Activated gamma-delta T cell (primary cell): ENCODE results near the gene ERRFI1.

Experiments
- DNase-seq: peaks from one replicate; lab custom pipeline; 2025; lab: John Stamatoyannopoulos, UW

ERRFI1 gene

DNA sequence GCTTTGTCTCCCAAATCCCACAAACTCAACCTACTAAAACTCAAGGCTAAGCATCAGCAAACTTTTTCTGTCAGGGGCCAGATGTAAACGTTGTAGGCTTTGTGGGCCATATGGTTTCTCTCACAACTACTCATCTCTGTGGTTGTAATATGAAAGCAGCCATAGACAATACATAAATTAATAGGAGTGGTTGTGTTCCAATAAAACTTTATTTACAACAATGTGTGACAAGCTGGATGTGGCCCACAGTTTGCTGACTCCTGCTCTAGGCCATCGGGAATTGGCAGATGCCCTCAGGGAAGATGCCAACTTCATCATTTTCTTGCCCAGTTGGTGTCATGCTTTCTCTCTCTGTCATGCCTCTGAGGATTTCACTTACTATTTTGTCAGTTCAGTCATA, 17.5 kb upstream of the ERRFI1 start:
- DNase-seq: no peak

DNA sequence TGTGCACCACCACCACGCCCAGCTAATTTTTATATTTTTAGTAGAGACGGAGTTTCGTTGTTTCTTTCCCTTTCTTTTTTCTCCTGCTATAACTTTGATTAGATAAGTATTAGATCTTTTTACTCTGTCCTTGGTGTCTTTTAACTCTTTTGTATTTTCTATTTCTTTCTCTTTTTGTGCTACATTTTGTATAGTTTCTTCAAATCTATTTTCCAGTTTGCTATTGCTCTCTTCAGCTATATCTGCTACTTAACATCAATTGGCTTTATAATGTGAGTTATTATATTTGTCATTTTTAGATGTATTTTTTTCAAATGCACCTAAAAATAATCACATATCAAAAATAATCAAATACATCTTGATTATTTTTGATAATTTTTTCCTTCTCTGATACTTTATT, 16.0 kb upstream of the ERRFI1 start:
- DNase-seq: no peak

DNA sequence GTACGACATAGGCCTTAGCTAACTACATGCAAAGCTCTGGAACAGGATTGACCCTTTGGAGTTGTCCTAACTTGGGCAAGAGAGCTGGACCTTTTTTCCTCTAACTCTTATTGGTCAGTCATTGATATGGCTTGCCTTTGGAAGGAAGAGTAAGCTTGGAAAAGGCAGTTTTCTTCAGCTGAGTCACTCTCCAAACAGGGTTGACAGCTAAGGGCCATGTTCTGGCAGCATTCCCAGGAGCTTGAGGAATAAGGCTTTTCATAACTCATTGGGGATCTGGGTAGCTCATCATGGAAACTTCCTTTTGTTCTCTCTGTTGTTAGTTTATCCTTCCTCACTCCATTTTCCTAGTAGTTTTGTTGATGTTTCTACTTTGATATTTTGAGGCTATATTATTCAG, 14.5 kb upstream of the ERRFI1 start:
- no peak for DNase-seq

DNA sequence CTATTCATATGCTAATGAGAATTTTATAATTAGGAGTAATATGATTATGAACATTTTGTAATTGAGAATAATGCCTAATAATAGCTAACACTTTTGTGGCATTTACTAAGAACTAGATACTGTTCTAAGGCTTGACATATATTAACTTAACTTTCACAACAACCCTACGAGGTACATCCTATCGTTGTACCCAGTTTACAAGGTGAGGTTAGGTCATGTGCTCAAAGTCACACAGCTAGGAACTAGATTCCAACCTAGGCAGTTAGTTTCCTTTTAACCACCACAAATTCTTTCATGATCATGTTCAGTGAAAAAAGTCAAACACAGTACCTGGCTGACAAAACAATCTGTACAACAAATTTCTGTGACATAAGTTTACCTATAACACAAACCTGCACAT, 13.0 kb upstream of the ERRFI1 start:
- no peak for DNase-seq

DNA sequence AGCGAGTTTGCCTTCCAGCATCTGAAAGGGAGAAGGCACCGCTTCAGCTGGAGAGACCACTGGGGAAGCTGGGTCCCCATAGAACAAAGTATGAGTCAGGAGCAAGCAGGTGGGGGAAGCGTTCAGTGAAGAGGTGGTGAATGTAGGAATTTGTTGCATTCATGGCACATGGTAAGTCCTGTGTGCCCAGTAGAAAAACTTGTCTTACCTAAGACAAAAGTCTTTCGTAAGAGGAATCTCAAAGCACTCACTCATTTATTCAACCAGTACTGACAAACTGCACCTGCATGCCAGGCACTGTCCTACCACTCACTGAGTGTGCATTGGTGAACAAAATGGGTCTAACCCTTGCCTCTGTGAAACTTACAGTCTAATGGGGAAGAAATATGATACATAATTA, 9.2 kb upstream of the ERRFI1 start:
- DNase-seq: no peak

DNA sequence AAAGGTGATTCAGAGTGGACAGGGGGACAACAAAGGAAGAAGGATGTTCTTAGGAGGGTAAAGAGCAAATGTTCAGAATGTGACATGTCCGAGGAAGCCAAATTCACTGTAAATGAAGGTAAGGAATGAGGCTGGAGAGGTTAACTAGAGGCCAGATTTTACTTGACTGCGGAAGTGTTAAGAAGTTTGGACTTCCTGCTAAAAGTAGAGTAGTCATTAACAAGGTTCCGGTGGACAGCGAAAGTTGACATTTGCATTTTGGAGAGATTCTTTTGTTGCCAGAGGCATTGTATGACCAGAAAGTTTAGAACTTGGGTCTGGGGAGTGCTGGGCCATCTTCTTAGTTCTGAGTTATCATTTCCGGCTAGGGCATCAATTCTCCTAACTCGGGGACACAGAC, 7.2 kb upstream of the ERRFI1 start:
- DNase-seq: no peak

DNA sequence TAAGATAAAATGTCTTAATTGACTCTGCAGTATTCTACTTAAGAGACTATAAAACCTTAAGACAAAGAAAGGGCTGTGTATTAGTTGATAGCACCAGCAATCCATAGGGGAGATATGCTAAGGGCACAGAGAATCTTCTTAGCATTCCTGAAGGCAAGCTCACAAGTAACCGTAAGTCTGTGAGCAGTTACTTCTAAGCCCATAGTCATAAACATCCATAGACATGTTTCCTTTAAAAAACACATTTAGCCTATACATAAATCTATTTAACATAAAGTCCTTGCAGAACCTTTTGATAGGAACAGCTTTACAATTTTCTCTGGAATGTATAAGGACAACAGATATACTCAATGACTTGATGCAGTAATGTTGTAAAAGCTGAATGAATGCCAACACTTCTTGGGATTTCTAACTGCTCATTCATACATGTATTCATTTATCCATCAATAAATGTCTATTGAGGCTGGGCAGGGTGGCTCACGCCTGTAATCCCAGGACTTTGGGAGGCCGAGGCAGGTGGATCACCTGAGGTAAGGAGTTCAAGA, 6.3 kb upstream of the ERRFI1 start:
- DNase-seq: no peak

DNA sequence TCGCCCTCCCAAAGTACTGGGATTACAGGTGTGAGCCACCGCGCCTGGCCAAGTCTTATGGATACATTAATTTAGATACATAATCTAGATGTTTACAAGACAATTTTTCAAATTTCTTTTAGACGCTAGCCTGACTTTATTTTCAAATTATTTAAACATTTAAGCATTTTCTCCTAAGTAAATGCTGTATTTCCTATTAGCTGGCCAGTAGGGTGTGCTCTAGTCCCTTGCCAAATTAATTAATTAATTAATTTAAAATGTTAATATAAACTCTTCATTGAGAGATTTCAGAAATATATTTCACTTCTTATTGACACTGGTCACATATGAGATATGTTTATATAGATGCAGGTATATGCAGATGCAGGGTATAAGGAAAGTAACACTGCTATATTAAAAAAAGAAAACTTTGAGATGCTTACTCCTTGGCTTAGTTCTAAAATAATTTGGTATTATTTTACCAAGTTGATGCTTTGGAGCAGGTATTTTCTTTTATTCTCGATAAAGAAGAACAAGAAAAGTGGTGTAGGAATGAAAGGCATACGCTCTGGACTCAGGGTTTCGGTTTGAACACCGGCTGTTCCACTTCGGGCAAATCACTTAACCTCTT, 5.2 kb upstream of the ERRFI1 start:
- DNase-seq: no peak

DNA sequence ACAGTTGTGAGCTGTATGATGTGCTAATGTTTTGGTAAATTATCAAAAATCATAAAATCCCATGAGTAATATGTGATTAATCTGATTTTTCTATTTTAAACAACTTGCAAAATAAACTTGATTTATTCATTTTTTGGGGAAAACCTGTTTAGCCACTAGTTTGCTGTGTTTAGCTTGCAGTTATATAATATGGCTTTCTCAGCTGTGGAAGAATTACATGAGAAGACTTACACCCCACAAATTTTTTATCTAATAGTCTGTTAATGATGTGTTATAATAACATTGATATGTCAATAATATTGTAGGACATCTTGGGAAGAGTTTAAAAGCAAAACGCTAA, 2.4 kb upstream of the ERRFI1 start:
- DNase-seq: no peak

DNA sequence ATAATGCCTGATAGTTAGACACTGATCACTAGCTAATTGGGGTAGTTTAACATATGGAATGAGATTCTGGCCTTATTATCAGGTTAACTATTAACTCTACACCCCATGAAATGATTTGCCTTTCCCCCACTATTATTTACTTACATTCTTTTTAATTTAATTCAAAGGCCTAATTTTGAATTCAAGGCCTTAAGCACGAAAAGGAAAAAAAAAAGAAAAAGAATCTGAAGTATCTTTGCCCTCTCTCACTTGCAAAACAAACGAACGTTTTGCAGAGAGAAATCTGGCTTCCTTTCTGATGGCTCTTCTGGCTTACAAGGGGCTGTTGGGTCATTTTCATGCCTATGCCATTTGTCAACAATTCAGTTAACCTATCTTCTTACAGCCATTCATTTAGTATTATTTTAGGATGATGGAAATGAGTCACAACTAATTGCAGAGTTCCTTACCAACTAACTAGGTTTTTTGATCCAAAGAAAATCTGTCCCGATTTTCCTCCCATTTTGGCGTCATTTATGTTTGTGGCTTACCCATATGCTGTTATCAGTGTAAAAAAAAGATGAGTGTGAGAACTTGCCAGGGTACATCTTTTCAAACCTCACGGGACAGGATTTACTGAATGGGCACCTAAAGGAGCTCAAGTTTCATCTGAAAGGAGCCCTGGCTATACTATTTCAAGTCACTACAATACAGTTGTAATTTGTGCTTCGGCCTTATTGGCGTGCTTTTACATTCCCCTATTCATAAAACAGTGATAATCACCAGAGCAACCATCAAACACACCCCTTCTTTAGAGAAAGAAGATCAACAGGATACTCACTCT, 1.9 kb upstream of the ERRFI1 start:
- DNase-seq: no peak

DNA sequence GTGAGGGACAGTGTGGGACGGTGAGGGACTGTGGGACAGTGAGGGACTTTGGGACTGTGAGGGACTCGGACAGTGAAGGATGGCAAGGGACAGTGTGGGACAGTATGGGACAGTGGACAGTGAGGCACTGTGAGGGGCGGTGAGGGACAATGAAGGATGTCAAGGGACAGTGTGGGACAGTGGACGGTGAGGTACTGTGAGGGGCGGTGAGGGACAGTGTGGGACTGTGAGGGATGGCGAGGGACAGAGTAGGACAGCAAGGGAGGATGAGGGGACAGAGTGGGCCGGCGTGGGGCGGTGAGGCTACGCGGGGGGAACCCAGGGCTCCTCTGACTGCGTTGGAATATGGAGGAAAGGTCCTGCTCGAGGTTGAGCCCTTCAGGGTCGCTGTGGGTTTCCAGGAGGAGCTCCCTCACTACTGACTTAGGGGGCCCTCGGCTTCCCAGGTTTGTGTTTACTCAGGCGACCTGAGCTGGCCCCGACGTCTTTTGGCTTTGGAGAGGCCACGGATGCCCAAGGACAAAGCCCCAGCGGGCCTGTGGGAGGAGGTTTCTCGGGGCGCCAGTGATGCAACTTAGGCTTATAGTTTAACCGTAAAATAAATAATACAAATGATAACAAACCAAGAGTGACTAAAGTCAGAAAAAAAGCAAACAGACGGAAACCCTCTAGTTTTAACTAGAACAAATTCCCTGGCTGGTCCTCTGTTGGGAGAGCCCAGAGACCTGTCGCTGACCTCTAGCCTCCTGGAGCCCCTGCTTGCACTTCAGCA, 1.1 kb upstream of the ERRFI1 start:
- DNase-seq: no peak

DNA sequence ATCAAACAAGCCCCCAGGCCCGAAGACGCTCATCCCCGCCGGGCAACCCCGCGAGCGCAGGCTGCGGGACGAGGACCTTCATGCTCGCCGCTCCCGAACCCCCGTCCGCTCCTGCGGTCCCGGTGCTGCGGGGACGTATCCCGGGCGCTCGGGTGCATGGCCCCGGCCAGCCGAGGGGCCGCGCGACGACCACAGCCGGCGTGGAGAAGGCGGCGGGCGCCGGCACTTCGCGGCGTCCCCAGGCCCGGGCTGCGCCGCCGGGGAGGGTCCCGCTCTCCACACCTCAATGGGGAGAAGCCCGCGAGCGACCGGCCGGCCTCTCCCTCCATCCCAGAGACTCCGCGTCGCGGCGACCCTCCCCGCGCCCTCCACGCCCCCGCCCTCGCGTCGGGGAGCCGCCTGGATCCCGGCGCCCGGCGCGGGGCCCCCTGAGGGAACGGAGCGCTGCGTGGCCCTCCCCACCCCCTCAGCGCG, 401 bp downstream of the ERRFI1 start:
- no peak for DNase-seq

DNA sequence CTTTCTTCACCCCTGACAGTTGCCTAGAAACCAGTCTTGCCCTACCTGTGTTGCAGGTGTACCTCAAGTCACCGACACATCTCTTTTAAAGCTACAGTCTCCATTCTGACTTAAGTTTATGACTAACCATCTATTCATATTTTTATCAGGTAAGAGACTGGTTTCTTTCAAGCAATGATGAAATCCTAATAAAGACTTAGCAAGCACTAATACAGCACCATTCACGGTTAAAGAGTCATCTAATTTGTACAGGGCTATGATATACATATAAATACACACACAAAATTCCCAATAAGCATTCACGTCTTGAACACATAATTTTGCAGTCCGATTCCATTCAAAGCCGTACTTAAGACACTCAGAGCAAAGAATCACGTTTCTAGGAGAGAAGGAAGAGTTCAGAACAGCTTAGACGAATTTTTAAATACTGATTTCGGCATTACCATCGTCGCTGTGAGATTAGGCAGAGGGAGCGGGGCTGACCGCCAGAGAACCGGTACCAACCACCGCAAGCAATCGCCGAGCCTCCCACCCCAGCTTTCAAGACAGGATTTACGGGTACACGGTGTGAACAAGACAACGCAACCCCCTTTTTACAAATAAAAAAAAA, 943 bp downstream of the ERRFI1 start:
- no peak for DNase-seq

DNA sequence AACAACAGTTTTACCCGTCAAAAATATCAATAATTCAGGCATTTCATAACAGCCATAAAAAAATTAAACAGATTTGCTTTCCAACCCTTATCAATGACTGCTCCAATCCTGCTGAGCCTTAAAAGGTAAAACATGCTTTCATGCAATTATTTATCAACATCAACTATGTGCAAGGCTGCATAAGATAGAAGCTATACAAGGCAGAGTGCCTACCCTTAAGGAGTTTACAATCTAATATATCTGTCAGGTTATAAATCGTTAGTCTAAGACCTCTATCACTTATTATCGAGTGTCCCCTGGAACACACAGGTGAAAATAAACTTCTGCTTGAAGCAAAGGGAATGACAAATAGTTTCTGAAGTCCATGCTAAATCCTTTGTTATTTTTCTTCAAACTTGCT, 1.8 kb downstream of the ERRFI1 start:
- no peak for DNase-seq

DNA sequence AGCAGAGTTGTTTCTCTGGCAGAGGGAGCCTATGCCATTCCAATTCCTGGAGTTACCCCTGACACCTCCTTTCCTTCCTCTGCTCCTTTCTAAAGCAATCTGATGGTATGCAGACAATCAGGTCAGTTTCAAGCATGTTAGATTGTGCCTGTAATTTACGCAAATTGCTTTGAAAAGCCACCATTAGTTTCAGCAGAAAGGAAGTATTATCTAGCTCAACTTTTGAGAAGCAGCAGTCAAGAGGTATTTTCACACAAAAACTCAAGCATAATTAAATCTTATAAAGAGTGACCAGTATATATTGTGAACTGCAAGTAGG, 2.2 kb downstream of the ERRFI1 start:
- no peak for DNase-seq

DNA sequence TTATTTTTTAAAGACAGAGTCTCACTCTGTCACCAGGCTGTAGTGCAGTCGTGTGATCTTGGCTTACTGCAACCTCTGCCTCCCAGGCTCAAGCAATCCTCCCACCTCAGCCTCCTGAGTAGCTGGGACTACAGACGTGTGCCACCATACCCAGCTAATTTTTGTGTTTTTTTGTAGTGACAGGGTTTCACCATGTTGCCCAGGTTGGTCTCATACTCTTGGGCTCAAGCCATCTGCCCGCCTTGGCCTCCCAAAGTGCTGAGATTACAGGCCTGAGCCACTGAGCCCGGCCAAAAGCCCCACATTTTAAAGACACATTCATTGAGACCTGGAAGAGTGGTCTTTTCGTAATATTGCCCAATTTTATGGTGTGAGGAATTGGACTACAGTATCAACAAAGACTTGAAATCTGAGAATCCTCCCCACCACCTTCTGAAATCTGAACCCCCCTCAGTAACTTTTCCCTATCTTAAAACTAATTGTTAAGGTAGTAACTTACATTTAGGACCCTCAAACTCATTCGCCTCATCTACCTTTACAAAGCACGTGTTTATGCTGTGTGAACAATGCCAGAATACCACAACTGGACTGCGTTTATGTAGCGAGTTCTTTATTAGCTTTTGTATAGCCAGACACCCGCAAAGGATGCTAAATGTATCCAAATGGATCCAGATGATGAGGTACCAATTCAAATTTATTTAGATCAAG, 2.7 kb downstream of the ERRFI1 start:
- DNase-seq: no peak

DNA sequence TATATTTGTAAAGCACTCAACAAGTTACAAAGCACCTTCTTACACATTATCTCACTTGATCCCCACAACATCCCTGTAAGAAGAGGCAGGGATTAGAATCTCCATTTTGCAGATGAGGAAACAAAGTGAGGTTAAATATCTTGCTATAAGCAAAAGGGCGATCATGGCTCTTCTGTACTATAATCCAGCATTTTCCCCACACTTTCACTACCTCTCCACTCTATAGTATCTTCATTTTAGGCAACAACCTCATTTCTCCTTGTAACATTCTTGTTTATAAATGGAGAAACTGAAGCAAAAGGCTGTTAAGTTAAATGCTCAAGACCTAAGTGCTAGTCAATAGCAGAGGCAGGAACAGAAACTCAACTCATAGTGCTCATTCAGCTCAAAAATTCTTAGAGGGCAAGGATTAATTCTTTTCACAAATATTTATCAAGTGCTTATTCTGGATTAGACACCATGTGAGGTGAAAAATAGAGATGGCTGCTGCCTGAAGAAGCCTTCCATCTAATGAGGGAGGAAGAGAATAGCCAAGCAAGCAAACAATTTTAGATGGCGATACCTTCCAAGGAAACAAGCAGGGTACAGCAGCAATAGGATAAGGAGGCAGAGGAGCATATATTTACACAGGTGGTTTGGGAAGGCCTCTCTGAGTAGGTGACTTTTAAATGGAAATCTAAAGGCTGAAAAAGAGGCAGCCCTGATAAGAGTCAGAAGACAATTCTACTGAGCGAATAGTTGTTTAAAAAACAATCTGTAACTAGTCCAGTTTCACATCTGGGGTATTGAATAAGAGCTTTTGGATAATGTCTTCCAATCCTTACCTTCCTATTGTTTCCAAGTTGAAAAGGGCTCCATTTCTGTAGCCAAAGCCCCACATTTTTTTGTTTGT, 3.5 kb downstream of the ERRFI1 start:
- DNase-seq: no peak

DNA sequence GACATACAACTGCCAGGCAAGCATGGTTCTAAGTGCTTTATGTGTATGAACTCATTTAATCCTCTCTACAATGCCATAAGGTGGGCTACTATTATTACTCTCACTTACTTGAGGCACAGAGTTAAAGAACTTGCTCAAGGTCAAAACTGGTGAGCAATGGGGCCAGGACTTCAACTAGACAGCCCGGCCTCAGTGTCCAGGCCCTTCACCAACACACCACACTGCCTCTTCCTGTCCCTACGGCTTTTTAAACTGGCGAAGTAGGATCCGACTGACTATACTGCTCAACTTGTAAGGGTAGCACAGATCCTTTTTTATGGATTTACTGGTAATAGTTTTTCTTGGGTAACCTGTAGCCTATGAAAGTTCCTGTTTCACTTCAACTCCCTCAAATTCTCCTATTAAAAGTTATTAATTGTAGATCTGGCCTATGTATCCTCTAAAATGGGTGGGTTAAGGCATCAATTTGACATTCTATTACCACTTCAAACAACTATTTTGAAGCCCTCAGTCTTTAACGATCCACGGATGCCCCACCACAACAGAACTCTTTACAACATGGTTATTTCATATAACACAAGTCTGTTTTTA, 4.3 kb downstream of the ERRFI1 start:
- no peak for DNase-seq

DNA sequence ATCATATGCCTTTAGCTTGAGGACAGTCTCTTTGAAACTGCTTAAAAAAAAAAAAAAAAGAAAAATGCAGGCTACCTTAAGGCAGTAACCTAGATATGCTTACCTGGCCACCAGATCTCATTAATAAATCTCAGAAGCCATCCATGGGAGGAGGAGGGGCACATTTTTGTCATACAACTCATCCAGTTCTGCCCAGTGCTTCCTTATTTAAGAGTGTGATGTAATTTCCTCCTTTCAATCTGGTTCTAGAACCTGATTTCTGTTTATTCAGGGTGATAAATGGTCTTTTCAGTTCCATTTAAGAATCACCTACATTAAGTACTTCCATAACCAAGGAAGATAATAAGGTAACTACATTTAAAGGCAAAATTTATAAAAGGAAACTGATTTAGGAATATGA, 6.1 kb downstream of the ERRFI1 start:
- DNase-seq: no peak

DNA sequence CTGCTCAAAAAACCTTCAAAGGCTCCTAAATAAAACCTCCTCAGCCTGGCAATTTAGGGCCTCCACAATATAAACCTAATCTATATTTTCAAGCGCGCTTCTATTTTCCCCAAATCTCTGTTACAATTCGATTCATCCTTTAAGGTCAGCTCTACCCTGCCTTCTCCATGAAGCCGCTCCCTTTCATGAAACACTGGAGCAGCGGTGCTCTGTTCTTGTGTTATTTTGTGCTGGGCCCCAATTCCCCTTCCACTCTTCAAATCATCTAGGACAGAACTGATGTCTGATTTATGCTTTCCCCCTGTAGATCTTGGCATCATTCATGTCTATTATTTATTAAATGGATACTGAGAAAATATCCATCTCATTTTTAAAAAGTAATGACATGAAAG, 6.9 kb downstream of the ERRFI1 start:
- DNase-seq: no peak
